ENCODE data around the gene ATP11A.

The ATP11A gene

DNA sequence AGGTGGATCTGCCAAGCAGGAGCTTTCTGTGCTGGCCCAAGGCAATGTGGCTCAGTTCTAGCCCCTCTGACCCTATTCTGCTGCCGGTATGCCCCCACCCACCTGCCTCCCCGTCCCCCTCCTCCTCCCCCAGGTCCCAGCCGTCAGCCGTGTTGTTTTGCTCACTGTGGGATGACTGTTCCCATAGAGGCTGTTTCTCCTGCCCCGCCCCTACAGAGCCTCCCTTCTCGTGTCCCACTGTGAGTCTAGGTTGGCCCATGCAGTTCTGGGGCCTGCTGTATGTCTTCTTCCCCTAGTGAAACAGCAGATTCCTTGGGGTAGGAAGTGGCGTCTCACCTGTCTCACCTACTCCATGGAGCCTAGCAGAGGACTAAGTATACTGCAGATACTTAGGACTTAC is 48.8 kb downstream of the ATP11A start:
- Histone ChIP-seq H3K9me3 (ENCODE audit: severe bottlenecking) (no peaks in the 10 kb centered on the region), H3K4me1 (ENCODE audit: insufficient read depth, poor library complexity, severe bottlenecking) (no peaks in the 10 kb centered on the region), H3K27ac (ENCODE audit: poor library complexity, severe bottlenecking) (no peak overlapping the region), H3K27me3 (ENCODE audit: insufficient read depth, poor library complexity, severe bottlenecking) (no peaks in the 10 kb centered on the region), H3K36me3 (ENCODE audit: low read depth) (no peaks in the 10 kb centered on the region), H3K4me3 (ENCODE audit: severe bottlenecking) (no peak overlapping the region)
- DNase-seq (ENCODE audit: low spot score): no peak
- TF ChIP-seq CTCF (IDR thresholded peaks at IDR 0.05; ENCODE audit: poor library complexity, severe bottlenecking): no peak
- no peak for ATAC-seq (ENCODE audit: low read depth)

DNA sequence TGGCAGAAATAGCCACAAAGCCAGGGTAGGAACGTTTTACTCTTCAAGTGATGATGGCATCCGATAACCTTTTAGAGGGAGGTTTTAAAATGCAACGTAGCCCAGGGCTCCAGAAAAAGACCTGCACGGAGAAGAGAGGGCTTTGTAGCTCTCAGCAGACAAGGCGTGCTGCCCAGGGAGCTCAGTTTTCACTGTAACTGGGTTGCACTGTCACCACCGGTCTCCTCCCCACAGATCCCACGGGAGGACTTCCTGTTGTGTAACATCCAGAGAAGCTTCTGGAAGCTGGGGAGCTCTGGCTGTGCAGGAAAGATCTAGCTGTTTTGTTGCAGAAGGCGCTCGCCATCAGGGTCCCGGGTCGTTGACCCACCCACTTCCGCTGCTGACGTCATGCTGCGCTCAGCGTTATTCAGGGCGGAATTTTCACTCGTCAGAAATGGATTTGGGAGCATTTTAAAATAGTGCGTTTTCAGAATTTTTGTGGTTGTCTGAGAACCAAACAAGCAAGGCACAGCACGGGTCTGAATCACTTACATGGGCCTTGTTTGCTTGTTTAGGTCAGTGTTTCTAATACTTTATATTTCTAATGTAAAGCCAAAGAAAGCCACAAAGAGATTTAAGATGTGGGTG is 50.8 kb downstream of the ATP11A start:
- Histone ChIP-seq H3K9me3 (ENCODE audit: severe bottlenecking) (no peaks in the 10 kb centered on the region), H3K27me3 (ENCODE audit: insufficient read depth, poor library complexity, severe bottlenecking) (no peaks in the 10 kb centered on the region), H3K4me3 (ENCODE audit: severe bottlenecking) (no peak overlapping the region), H3K36me3 (ENCODE audit: low read depth) (no peaks in the 10 kb centered on the region), H3K27ac (ENCODE audit: poor library complexity, severe bottlenecking) (no peak overlapping the region), H3K4me1 (ENCODE audit: insufficient read depth, poor library complexity, severe bottlenecking) (no peaks in the 10 kb centered on the region)
- TF ChIP-seq CTCF (IDR thresholded peaks at IDR 0.05; ENCODE audit: poor library complexity, severe bottlenecking): no peak
- ATAC-seq (ENCODE audit: low read depth) (no peak), DNase-seq (ENCODE audit: low spot score) (no peak)

GRCh38 chr13:112741185-112741755 is 51.4 kb downstream of the ATP11A start:
- no peak overlapping the region for H3K27ac ChIP-seq (ENCODE audit: poor library complexity, severe bottlenecking)
- no peak for TF ChIP-seq CTCF (IDR thresholded peaks at IDR 0.05; ENCODE audit: poor library complexity, severe bottlenecking)
- DNase-seq (ENCODE audit: low spot score) (no peak), ATAC-seq (ENCODE audit: low read depth) (no peak)
- no peak overlapping the region for H3K4me3 ChIP-seq (ENCODE audit: severe bottlenecking)
- H3K36me3 ChIP-seq (ENCODE audit: low read depth): no peaks in the 10 kb centered on the region
- no peaks in the 10 kb centered on the region for H3K9me3 ChIP-seq (ENCODE audit: severe bottlenecking)
- no peaks in the 10 kb centered on the region for H3K27me3 ChIP-seq (ENCODE audit: insufficient read depth, poor library complexity, severe bottlenecking)
- no peaks in the 10 kb centered on the region for H3K4me1 ChIP-seq (ENCODE audit: insufficient read depth, poor library complexity, severe bottlenecking)

GRCh38 chr13:112741835-112742570 is 52.2 kb downstream of the ATP11A start:
- H3K27me3 ChIP-seq (ENCODE audit: insufficient read depth, poor library complexity, severe bottlenecking): no peaks in the 10 kb centered on the region
- H3K9me3 ChIP-seq (ENCODE audit: severe bottlenecking): no peaks in the 10 kb centered on the region
- no peaks in the 10 kb centered on the region for H3K36me3 ChIP-seq (ENCODE audit: low read depth)
- DNase-seq (ENCODE audit: low spot score) (no peak), ATAC-seq (ENCODE audit: low read depth) (no peak)
- no peaks in the 10 kb centered on the region for H3K4me1 ChIP-seq (ENCODE audit: insufficient read depth, poor library complexity, severe bottlenecking)
- no peak overlapping the region for H3K27ac ChIP-seq (ENCODE audit: poor library complexity, severe bottlenecking)
- no peak for TF ChIP-seq CTCF (IDR thresholded peaks at IDR 0.05; ENCODE audit: poor library complexity, severe bottlenecking)
- no peak overlapping the region for H3K4me3 ChIP-seq (ENCODE audit: severe bottlenecking)

GRCh38 chr13:112742583-112742982 is 52.7 kb downstream of the ATP11A start:
- no peak for TF ChIP-seq CTCF (IDR thresholded peaks at IDR 0.05; ENCODE audit: poor library complexity, severe bottlenecking)
- ATAC-seq (ENCODE audit: low read depth): no peak
- no peaks in the 10 kb centered on the region for H3K4me1 ChIP-seq (ENCODE audit: insufficient read depth, poor library complexity, severe bottlenecking)

More at GRCh38 chr13:112742583-112742982, 52.7 kb downstream of the ATP11A start:
- no peak overlapping the region for H3K4me3 ChIP-seq (ENCODE audit: severe bottlenecking)
- H3K9me3 ChIP-seq (ENCODE audit: severe bottlenecking): no peaks in the 10 kb centered on the region
- H3K36me3 ChIP-seq (ENCODE audit: low read depth): no peaks in the 10 kb centered on the region
- DNase-seq (ENCODE audit: low spot score): no peak
- no peak overlapping the region for H3K27ac ChIP-seq (ENCODE audit: poor library complexity, severe bottlenecking)
- no peaks in the 10 kb centered on the region for H3K27me3 ChIP-seq (ENCODE audit: insufficient read depth, poor library complexity, severe bottlenecking)

Measured in RWPE2 (cell line).